Urinary bladder (tissue), 4 donors: ENCODE results near the gene ZSCAN30. TPM values are rescaled to one million over a fixed set of nuclear protein-coding genes. Genes with fewer than 3 reads are reported as not detected.

Experiments used
- DNase-seq: peaks from one replicate; pipeline ENCODE4 v3.0.0-alpha.2; 2015; ENCODE audit errors: extremely low spot score
- H3K27ac ChIP-seq: one replicate; pipeline ENCODE4 v1.5.1; 2013; ENCODE audit warnings: low read depth, mild to moderate bottlenecking, moderate library complexity
- H3K36me3 ChIP-seq: one replicate; pipeline ENCODE4 v1.6.1; 2013; ENCODE audit warnings: mild to moderate bottlenecking, moderate library complexity; ENCODE audit not compliant: insufficient read depth
- H3K4me1 ChIP-seq: one replicate; pipeline ENCODE4 v1.6.1; 2013; ENCODE audit warnings: mild to moderate bottlenecking, moderate library complexity; ENCODE audit not compliant: insufficient read depth
- H3K4me3 ChIP-seq: one replicate; pipeline ENCODE4 v1.5.1; 2013; ENCODE audit warnings: low read depth, low read length
- WGBS: extraction: QIAGEN DNeasy Blood & Tissue Kit; methylation state at CpG from one replicate; pipeline ENCODE4 v1.1.7; 2013; 5-methylcytosine and 5-hydroxymethylcytosine counted together
- polyA plus RNA-seq: library from polyadenylated mRNA; stranded (reverse); fragments of 200-250 nt; gene quantifications from one replicate; pipeline ENCODE4 v1.2.3, GENCODE V29; 2013
- total RNA-seq: library from RNA; depleted of rRNA; stranded (reverse); fragments of >200 nt; gene quantifications from one replicate; pipeline ENCODE4 v1.2.3, GENCODE V29; 2014
- donor health status: healthy with polysubstance abuse.
- donor health status: healthy.

ZSCAN30 gene
- total and polyA plus RNA-seq, 2 donors: 9.1 to 23.2 TPM

DNA sequence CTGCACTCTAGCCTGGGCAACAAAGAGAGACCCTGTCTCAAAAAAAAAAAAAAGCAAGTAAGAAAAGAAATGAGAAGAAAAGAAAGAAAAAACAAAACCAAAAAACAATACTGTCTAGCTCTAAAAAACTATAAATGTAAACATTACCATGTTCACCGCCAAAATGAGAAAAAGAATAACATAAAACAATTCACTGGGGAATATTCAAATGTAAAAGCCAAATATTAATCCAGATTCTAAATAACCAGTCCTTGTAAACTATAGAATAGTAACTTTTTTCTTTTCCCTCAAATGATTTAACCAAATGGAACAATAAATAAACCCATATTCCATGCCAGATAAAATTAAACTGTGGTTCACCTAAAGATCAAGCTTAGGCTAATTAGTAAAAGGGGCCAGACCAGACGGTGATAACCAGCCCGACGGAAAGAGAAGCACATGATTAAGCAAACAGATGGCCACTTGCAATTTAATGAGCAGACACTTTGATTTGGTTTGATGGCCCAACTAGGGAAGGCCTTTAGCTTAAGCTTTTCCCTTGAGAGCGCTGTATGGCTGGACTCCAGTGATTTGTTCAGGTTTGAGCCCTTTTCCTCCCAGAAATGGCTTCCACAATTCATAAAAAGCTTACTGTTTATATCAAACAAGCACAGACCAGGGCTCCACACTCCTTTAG, 88.6 kb downstream of the ZSCAN30 start:
- Histone ChIP-seq H3K27ac (no peak overlapping the region), H3K4me1 (no peaks in the 10 kb centered on the region), H3K4me3 (no peak overlapping the region), H3K36me3 (no peaks in the 10 kb centered on the region)
- no peak for DNase-seq
- WGBS: 53% methylated on average over 5 of the region's 5 CpGs

Other genes starting within 250 kb of the ZSCAN30 start
- gene MAPRE2, start 248.8 kb downstream of the ZSCAN30 start, total RNA-seq: 21.7 TPM
- 42.0 TPM for gene MAPRE2, start 248.8 kb downstream of the ZSCAN30 start, polyA plus RNA-seq
- gene ZNF397, start 49.2 kb downstream of the ZSCAN30 start, total RNA-seq: 39.7 TPM
- 16.7 TPM for gene ZNF397, start 49.2 kb downstream of the ZSCAN30 start, polyA plus RNA-seq
- 68.9 TPM for gene ZNF24, start 54.2 kb upstream of the ZSCAN30 start, total RNA-seq
- gene ZNF24, start 54.2 kb upstream of the ZSCAN30 start, polyA plus RNA-seq: 22.7 TPM
- 4.0 TPM for gene ZNF396, start 87.1 kb upstream of the ZSCAN30 start, total RNA-seq
- 1.3 TPM for gene ZNF396, start 87.1 kb upstream of the ZSCAN30 start, polyA plus RNA-seq
- 11.5 TPM for gene INO80C, start 207.7 kb upstream of the ZSCAN30 start, total RNA-seq
- 14.9 TPM for gene INO80C, start 207.7 kb upstream of the ZSCAN30 start, polyA plus RNA-seq